ENCODE results near the gene LHFPL5. TPM values are rescaled to one million over a fixed set of nuclear protein-coding genes. Genes with fewer than 3 reads are reported as not detected.

The LHFPL5 gene
- total and polyA plus RNA-seq, 8 donors: not detected

GRCh38 chr6:35859367-35859766 is 54.2 kb downstream of the LHFPL5 start:
- TF ChIP-seq CTCF (IDR thresholded peaks at IDR 0.05): no peak
- H3K4me1 ChIP-seq: no peaks in the 10 kb centered on the region
- ATAC-seq (no peak), DNase-seq (no peak)
- peaks cover 0 to 67% of the 10 kb centered on the region in 2 donors for H3K36me3 ChIP-seq
- no peak overlapping the region for H3K27ac ChIP-seq
- intact Hi-C loops (cut with DNase I): no loop called here
- H3K27me3 ChIP-seq: no peaks in the 10 kb centered on the region
- no peaks in the 10 kb centered on the region for H3K9me3 ChIP-seq
- H3K4me3 ChIP-seq: no peak overlapping the region

Other genes with a start within 250 kb of the LHFPL5 start
- gene FKBP5, start 116.4 kb upstream of the LHFPL5 start, total RNA-seq: 100 to 1,000 TPM; 114 to 139 TPM
- 10 to 100 TPM; 15.6 to 22.2 (median 18.5) TPM for gene FKBP5, start 116.4 kb upstream of the LHFPL5 start, polyA plus RNA-seq (ENCODE audit: insufficient read length in 6 of 6)
- gene ARMC12, start 68.3 kb upstream of the LHFPL5 start, total RNA-seq: under 1 TPM; 0.45 to 0.90 TPM
- 1 to 10 TPM in 1 of 6 donors, under 1 TPM in 5; 0.53 to 1.7 (median 0.86) TPM for gene ARMC12, start 68.3 kb upstream of the LHFPL5 start, polyA plus RNA-seq (ENCODE audit: insufficient read length in 6 of 6)
- gene CLPSL2, start 28.8 kb upstream of the LHFPL5 start, total RNA-seq: not detected
- not detected for gene CLPSL2, start 28.8 kb upstream of the LHFPL5 start, polyA plus RNA-seq (ENCODE audit: insufficient read length in 6 of 6)
- not detected for gene CLPSL1, start 24.3 kb upstream of the LHFPL5 start, total RNA-seq
- gene CLPSL1, start 24.3 kb upstream of the LHFPL5 start, polyA plus RNA-seq (ENCODE audit: insufficient read length in 6 of 6): not detected
- not detected for gene CLPS, start 8.0 kb upstream of the LHFPL5 start, total RNA-seq
- not detected for gene CLPS, start 8.0 kb upstream of the LHFPL5 start, polyA plus RNA-seq (ENCODE audit: insufficient read length in 6 of 6)
- gene SRPK1, start 115.7 kb downstream of the LHFPL5 start, total RNA-seq: 10 to 100 TPM; 34.9 to 47.0 TPM
- gene SRPK1, start 115.7 kb downstream of the LHFPL5 start, polyA plus RNA-seq (ENCODE audit: insufficient read length in 6 of 6): 10 to 100 TPM; 34.1 to 41.6 (median 39.5) TPM
- 1 to 10 TPM in 1 of 2 donors, not detected in 1; 1.5 TPM for gene SLC26A8, start 219.3 kb downstream of the LHFPL5 start, total RNA-seq
- gene SLC26A8, start 219.3 kb downstream of the LHFPL5 start, polyA plus RNA-seq (ENCODE audit: insufficient read length in 6 of 6): under 1 TPM; 0.30 to 0.61 (median 0.53) TPM
- gene MAPK14, start 222.5 kb downstream of the LHFPL5 start, total RNA-seq: 10 to 100 TPM; 52.9 to 84.1 TPM
- 10 to 100 TPM; 64.3 to 75.2 (median 68.3) TPM for gene MAPK14, start 222.5 kb downstream of the LHFPL5 start, polyA plus RNA-seq (ENCODE audit: insufficient read length in 6 of 6)

Measured in left lung (tissue), 10 donors.